GM19468 (cell line): Measurements from ENCODE around the gene PKD1L1.

Experiments
- ATAC-seq: cut with Tn5 transposase; IDR thresholded peaks from one replicate; pipeline ENCODE4 v1.9.1; 2021; ENCODE audit warnings: mild to moderate bottlenecking, moderate library complexity, moderate number of reproducible peaks; ENCODE audit not compliant: unreplicated experiment; ENCODE audit errors: extremely low read depth

Gene PKD1L1

GRCh38 chr7:47744883-47745282 lies 203.4 kb downstream of the PKD1L1 start:
- no peak for ATAC-seq

DNA sequence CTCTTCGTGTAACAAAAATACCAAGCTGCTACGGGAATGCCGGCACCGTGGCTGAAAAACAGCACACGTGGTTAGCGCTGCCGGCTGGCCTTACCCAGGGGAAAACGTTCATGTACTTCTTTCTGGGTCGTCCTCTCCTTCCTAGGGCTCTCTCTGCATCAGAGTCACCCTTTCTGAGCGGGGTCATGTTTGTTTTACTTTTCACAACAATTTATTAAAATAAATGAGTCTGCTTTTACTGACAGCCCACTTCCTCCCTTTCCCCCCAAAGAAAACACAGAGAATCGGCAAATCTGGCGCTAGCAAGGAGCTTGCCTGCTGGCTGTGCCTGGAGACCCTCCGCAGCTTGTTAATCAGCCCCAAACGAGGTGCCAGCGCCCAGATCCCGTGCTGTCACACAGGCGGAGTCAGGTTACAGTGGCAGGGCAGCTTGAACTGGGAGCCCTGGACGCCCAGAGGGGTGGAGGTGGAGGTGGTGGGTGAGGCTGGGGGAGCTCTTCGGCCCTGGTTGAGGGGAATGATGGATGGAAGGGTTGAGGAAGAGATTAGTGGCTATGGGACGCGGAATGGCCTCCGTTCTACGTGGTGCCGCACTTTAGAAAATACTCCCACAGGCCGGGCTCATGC lies 204.2 kb downstream of the PKD1L1 start:
- no peak for ATAC-seq

GRCh38 chr7:47741984-47742383 lies 206.3 kb downstream of the PKD1L1 start:
- ATAC-seq, result no peak

GRCh38 chr7:47739891-47740290 lies 208.4 kb downstream of the PKD1L1 start:
- ATAC-seq, result no peak

GRCh38 chr7:47739301-47739875 lies 208.9 kb downstream of the PKD1L1 start:
- ATAC-seq, result no peak

- no peak for ATAC-seq
These were observed 209.6 kb downstream of the PKD1L1 start for GRCh38 chr7:47738563-47739166.

GRCh38 chr7:47737601-47738000 lies 210.7 kb downstream of the PKD1L1 start:
- ATAC-seq, result no peak

DNA sequence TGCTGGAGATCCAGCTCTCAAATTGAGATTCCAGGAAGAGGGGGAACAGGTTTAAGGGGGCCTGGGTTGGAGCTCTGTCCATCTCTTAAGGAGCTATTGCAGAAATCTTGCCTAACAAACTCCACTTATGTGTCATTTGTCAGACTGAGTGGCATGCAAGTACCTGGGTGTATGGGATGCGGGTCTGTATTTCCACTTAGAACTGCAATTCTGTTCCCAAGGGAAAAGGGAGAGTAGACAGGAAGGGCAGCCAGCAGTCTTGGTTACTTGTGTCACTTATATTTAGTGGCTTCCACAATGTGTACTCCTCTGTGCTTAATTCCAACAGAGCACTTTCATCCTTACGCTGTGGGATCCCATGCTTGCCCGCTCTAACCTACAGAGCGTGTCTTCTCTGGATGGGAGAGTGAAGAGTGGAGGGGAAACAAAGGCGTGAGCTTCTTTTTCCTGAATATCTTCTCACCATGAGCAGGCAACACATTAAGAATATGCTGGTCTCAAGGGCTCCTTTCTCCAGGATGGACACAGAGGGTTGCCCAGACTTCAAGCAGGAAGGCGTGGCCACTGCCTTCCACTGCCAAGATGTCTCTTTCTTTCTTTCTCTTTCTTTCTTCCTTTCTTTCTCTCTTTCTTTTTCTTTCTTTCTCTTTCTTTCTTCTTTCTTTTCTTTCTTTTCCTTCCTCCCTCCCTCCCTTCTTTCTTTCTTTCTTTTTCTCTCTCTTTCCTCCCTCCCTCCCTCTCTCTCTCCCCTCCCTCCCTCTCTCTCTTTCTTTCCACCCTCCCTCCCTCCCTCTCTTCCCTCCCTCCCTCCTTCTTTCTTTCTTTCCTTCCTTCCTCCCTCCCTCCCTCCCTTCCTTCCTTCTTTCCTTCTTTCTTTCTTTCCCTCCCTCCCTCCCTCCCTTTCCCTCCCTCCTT lies 212.6 kb downstream of the PKD1L1 start:
- ATAC-seq, result no peak

DNA sequence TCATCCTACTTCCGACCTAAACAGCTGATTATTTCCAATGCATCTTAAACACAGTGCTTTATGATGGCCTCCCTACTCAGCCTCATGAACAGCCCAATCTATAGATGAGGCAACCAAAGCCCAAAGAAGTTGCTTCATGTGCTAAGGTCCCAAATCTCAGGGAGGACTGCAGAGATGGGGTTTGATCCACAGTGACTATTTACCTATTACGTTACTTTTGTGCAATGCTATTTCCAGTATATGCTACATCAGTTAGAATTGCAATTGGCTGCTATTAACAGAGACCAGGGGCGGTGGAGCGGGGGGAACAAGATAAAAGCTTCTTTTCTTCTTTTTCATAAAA lies 213.3 kb downstream of the PKD1L1 start:
- no peak for ATAC-seq

- ATAC-seq, result no peak
These were observed 213.8 kb downstream of the PKD1L1 start for GRCh38 chr7:47734287-47734948.

GRCh38 chr7:47730142-47730541 lies 218.1 kb downstream of the PKD1L1 start:
- ATAC-seq, result no peak

- no peak for ATAC-seq
These were observed 222.1 kb downstream of the PKD1L1 start for GRCh38 chr7:47726047-47726726.

GRCh38 chr7:47725031-47725780 lies 223.1 kb downstream of the PKD1L1 start:
- ATAC-seq, result no peak
